Bronchial epithelial cell (primary cell): ENCODE measurements around the gene WASF3. TPM values are rescaled to one million over a fixed set of nuclear protein-coding genes. Genes with fewer than 3 reads are reported as not detected.
"Not testable (repeated sequence)": the region's sequence is repeated elsewhere in the genome, so short reads cannot be mapped to it uniquely, and the experiment has no call there.

ENCODE experiments used
- DNase-seq: peaks from one replicate; pipeline ENCODE4 v3.0.0-alpha.2; 2010; ENCODE audit warnings: low read depth
- FAIRE-seq: peaks from 2 replicates; lab custom pipeline; 2011; peaks lifted over from hg19 to GRCh38; lab: Jason Lieb, UNC
- H3K27me3 ChIP-seq: 2 replicates; pipeline ENCODE4 v1.5.1; 2011; ENCODE audit warnings: low read length; ENCODE audit not compliant: control insufficient read depth, insufficient read depth
- H3K36me3 ChIP-seq: 2 replicates; pipeline ENCODE4 v1.5.1; 2011; ENCODE audit warnings: low read length; ENCODE audit not compliant: control insufficient read depth, insufficient read depth
- H3K4me3 ChIP-seq: 2 replicates; pipeline ENCODE4 v1.5.1; 2011; ENCODE audit warnings: mild to moderate bottlenecking, low read depth, low read length, control low read depth
- CTCF ChIP-seq: IDR thresholded peaks from 2 replicates; pipeline ENCODE4 v1.5.1; 2011; ENCODE audit warnings: mild to moderate bottlenecking, moderate library complexity, low read length, control low read depth, inconsistent platforms; ENCODE audit not compliant: insufficient read depth, severe bottlenecking
- total RNA-seq: library from RNA; depleted of rRNA; stranded (reverse); fragments of >200 nt; gene quantifications from 2 replicates; pipeline ENCODE4 v1.2.1, GENCODE V29; 2014

Gene WASF3
- total RNA-seq, 1 donor from 2014 or later: 4.5 TPM

GRCh38 chr13:26721251-26722121, 164.0 kb downstream of the WASF3 start:
- FAIRE-seq (no peak), DNase-seq (no peak)
- no peak overlapping the region for H3K4me3 ChIP-seq
- no peak for TF ChIP-seq CTCF
- H3K27me3 ChIP-seq: no peaks in the 10 kb centered on the region
- no peaks in the 10 kb centered on the region for H3K36me3 ChIP-seq

GRCh38 chr13:26722321-26722720, 164.8 kb downstream of the WASF3 start:
- no peak overlapping the region for H3K4me3 ChIP-seq
- DNase-seq (no peak), FAIRE-seq (no peak)
- TF ChIP-seq CTCF: no peak
- H3K36me3 ChIP-seq: no peaks in the 10 kb centered on the region
- no peaks in the 10 kb centered on the region for H3K27me3 ChIP-seq

- not testable (repeated sequence) for H3K36me3 ChIP-seq, DNase-seq, H3K27me3 ChIP-seq, FAIRE-seq, H3K4me3 ChIP-seq
Observed at GRCh38 chr13:26723620-26724019, 166.1 kb downstream of the WASF3 start.

DNA sequence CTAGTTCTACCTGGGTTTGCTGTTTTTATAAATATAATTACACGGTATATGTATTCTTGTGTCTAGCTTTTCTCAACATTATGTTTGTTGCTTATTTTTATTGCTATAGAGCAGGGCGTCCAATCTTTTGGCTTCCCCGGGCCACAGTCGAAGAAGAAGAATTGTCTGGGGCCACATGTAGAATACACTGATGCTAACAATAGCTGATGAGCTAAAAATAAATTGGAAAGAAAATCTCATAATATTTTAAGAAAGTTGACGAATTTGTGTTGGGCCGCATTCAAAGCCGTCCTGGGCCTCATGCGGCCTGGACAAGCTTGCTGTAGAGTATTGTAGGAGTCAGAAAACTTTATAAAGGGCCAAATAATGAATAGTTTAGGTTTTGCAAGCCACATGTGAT, 169.2 kb downstream of the WASF3 start:
- no peak for FAIRE-seq
- Histone ChIP-seq H3K4me3 (no peak overlapping the region), H3K36me3 (no peaks in the 10 kb centered on the region), H3K27me3 (no peaks in the 10 kb centered on the region)
- no peak for DNase-seq
- TF ChIP-seq CTCF: no peak

- H3K36me3 ChIP-seq: no peaks in the 10 kb centered on the region
Observed at GRCh38 chr13:26727122-26727521, 169.6 kb downstream of the WASF3 start.

More at GRCh38 chr13:26727122-26727521, 169.6 kb downstream of the WASF3 start:
- FAIRE-seq (no peak), DNase-seq (no peak)
- no peak overlapping the region for H3K4me3 ChIP-seq
- no peaks in the 10 kb centered on the region for H3K27me3 ChIP-seq
- no peak for TF ChIP-seq CTCF
